ENCODE data around the gene WDR64.
"Not testable (repeated sequence)": the region's sequence is repeated elsewhere in the genome, so short reads cannot be mapped to it uniquely, and the experiment has no call there.

WDR64 gene

GRCh38 chr1:241632987-241633386, 19.1 kb upstream of the WDR64 start:
- DNase-seq, result no peak

- DNase-seq, result no peak
These were observed 16.4 kb upstream of the WDR64 start for GRCh38 chr1:241635556-241636152.

- no peak for DNase-seq
These were observed 15.8 kb upstream of the WDR64 start for GRCh38 chr1:241636291-241636690.

DNA sequence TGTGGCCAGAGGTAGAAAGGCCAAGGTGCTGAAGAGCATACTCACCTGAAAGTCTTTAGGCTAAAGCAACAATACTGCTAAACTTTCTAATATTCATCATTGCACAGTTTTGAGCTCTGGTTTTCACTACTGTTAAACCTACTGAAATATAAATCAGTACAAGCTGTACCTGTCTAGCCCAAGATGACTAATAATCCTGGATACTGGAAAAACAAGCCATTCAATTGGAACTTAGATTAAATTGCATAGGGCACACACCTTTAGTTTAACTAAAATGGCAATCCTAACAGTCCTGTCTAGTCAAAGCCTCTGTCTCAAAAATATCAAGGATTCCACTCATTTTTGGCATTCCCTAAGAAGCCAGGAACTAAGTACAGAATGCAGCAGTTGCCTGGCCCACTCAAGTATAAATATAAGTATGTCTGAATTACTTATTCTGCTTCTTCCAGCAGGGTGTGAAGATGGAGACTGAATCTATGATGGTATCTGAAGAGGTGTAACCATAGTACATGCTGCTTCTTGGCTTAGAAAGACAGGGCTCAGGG, 15.0 kb upstream of the WDR64 start:
- DNase-seq, result no peak

DNA sequence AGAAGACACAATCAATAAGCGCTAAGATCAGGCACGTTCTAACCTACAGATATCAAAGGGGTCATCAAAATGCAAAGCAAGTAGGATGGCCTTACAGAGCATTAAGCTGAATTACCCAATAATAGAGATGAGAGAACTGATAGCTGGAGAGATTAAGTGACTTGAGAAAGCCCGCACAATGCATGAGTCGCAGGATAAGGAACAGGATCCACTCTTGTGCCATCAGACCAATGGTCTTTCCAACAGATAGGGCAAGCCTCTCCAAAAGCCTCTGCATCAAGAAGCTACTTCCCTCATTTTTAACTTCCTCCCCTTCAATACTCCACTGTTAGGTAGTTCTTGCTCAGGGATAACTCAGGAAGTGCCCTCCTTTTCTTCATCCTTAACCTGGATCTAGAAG, 14.5 kb upstream of the WDR64 start:
- DNase-seq, result no peak

- DNase-seq, result no peak
These were observed 13.9 kb upstream of the WDR64 start for GRCh38 chr1:241638099-241638682.

- no peak for DNase-seq
These were observed 13.0 kb upstream of the WDR64 start for GRCh38 chr1:241638909-241639622.

- peak; percentile 27 to 57 for DNase-seq
These were observed 12.4 kb upstream of the WDR64 start for GRCh38 chr1:241639623-241640148.

DNA sequence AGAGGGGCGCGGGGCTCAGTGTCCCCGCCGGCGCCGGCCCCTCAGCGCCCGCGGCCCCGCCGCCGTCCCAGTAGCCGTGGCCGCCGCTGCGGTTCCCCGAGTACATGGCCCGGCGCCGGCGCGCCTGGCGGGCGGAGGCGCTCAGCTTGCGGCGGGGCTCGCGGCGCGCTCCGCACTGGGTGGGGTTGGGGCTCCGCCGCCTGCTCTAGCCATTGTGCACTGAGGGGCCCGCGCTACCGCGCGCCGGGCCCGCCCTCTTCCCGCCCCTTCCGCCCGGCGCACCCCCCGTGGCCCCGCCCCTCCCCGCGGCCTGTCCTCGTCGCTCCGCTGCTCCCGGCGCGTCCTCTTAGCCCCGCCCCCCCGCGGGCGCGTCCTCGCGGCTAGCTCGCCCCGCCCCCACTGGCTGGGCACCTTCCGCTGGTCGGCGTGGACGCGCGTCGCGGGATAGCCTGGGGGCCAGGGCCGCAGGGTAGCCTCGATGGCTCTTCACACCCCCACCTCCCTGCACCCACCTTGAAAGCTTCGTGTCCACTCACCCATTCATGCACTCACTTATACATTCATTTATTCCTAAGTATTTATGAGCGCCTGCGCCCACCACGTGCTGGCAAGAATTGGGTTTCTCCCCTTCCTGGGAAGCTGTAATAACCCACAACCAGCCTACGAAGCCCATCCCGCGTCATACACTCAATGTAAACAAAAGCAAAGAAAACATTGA, 11.8 kb upstream of the WDR64 start, which contains the start of the genes CHML and OPN3:
Gene CHML, minus strand, starts transcription at position 221 of the 718 bp plus-strand sequence. CDS start 4,603 bp downstream, outside the sequence.
Gene OPN3, minus strand, starts transcription at position 221 of the 718 bp plus-strand sequence. Its CDS starts 115 bp downstream, at position 106.
- DNase-seq, result peak; percentile 83 to 96

DNA sequence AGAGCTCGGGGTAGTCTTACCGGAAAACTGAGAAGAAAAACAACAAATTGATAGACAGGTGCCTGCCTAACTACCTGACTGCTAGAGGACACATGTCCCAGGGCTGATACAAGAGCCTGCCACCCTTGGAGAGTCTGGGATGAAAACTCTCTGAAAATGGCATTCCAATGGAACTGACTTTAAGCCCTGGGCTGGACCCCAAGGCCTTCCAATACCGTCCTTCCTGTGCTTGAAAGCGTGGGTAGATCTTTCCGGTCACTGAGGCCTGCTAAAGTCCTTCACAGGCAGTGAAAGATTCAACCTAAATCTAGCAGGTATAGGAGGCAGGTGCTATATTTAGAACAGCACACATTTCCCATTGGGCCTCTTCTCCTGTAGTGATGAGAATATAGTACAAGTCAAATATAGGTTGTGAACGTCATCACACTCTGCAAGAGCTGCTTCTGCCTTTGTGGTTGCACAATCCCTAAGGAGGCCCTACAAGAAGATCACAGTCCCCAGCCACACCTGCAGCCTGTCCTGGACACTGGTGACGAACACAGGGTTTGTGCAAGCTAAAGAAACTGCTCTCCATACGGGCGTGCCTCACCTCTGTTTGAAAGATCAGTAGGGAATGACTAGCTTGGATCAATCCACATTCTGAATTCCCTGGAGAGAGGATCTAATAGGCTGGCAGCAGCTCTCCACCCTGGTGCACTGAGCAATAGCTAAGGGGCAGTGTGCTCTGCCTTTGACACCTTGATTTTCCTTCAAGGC, 11.0 kb upstream of the WDR64 start:
- no peak for DNase-seq

DNA sequence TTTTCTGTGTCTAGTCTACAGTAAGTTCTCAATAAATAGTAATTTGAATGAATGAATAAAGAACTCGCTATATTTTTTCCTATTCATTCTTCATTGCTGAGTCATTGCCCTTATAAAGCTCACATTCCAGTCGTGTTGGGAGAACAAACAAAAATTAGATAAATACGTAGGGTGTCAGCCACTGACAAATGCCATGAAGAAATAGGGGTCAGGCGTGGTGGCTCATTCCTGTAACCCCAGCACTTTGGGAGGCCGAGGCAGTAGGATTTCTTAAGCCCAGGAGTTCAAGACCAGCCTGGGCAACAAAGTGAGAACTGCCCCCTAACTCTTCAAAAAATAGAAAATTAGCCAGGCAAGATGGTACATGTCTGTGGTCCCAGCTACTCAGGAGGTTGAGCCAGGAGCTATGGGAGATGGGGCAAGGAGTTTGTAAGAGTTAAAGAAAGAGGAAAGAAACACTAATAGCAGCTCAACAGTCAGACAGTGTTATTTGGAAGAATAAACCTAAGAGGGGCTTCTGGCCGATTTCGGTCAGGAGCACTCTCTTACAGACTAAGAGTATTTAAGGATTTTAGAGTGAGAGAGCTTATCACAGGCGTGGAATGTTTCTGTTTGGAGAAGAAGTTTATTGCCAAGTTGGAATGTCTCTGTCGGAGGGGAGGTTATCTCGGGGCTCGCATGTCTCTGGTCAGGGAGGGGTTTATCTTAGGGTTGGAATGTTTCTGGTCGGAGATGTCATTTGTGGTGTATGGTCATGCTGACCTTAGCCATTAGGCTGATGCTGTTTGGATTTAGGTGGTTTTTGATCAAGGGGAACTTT, 10.1 kb upstream of the WDR64 start:
- DNase-seq, result no peak

DNA sequence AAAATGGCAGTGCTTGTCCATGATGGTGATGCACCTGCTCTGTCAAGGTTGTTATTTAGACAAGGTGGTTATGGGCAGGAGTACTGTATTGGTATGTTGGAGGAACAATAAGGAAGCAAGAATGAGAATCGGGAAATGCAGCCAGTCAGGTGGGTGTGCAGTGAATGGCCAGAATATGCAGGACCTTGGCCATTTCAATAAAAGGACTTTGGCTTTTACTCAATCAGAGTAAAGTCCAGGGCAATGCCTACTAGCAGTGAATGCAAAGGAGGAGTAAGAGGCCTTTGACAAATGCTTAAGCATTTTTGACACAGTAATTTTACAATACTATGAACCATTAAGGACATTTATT, 9.5 kb upstream of the WDR64 start:
- DNase-seq, result no peak

DNA sequence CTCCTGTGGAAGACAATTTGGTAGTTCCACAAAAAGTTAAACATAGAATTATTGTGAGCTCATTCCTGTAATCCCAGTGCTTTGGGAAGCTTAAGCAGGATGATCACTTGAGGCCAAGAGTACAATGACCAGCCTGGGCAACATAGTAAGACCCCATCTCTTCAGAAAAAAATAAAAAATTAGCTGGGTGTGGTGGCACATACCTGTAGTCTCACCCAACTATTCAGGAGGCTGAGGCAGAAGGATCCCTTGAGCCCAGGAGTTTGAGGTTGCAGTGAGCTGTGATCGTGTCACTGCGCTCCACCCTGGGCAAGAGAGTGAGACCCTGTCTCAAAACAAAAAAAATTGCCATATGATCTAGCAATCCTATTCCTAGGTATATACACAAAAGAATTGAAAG, 7.8 kb upstream of the WDR64 start:
- no peak for DNase-seq

GRCh38 chr1:241645199-241645598, 6.9 kb upstream of the WDR64 start:
- no peak for DNase-seq

GRCh38 chr1:241646201-241646600, 5.9 kb upstream of the WDR64 start:
- DNase-seq, result no peak

DNA sequence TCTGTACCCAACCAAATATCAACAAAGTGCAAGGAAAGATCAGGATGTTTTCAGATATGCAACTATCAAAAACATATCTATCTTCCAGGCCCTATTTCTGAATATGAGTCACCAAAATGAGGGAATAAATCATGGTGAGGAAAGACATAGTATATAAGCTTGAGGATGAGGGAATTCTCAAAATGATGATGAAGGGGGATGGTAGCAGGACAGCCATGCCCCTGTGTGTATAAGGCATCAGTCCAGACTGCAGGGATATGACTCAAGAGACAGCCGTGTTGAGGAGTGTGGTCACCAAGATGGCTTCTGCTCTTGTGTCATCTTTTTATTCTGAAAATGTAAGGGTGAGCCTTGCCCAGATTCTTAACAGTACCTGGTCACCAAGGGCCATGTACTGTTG, 4.4 kb upstream of the WDR64 start:
- no peak for DNase-seq

DNA sequence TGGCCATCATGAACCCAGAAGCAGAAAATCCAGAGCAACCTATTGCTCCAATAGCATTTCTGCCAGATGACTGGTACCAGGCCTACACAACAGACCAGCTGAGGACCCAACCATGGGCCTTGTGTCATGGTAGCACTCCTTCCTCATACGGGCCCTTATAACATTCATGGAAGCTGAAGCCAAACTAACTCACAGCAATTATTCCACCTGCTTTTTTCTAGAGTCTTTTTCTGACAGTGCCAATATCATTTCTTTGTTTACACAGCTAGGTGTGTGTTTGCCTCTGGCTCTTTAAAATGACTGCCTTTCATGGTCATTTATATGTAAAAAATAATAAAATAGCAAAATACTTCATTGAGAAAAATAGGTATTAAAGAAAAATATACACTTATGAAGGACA, 3.9 kb upstream of the WDR64 start:
- no peak for DNase-seq

GRCh38 chr1:241654019-241654418, 1.9 kb downstream of the WDR64 start:
- no peak for DNase-seq

DNA sequence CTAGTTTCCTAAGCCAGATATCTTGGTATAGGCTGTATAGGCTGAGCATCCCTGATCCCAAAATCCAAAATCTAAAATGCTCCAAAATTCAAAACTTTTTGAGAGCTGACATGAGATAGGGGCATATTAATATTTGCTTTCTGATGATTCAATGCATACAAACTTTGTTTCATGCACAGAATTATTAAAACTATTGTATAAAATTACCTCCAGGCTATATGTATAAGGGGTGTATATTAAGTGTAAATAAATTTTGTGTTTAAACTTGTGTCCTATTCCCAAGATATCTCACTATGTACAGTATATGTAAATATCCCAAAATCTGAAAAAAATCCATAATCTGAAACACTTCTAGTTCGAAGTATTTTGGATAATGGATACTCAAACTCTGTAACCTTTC, 2.6 kb downstream of the WDR64 start:
- no peak for DNase-seq

- DNase-seq, result no peak
These were observed 6.2 kb downstream of the WDR64 start for GRCh38 chr1:241658081-241658793.

GRCh38 chr1:241659016-241659415, 6.9 kb downstream of the WDR64 start:
- not testable (repeated sequence) for DNase-seq
